Neural progenitor cell (in vitro differentiated cells): ENCODE measurements around the gene ABCA5. TPM values are rescaled to one million over a fixed set of nuclear protein-coding genes. Genes with fewer than 3 reads are reported as not detected.

Experiments used
- DNase-seq: peaks from one replicate; pipeline ENCODE4 v3.0.0-alpha.2; 2016; ENCODE audit warnings: low spot score
- H2AFZ ChIP-seq: fragments of 200-600 bp; sonication (generic); replicated peaks from 2 replicates; pipeline ENCODE4 v1.6.1; 2016; ENCODE audit warnings: antibody characterized with exemption
- H3F3A ChIP-seq: fragments of 200-600 bp; sonication (generic); 2 replicates; pipeline ENCODE4 v1.6.1; 2016; ENCODE audit warnings: antibody characterized with exemption, low read depth
- H3K27ac ChIP-seq: fragments of 200-600 bp; sonication (generic); 2 replicates; pipeline ENCODE4 v1.5.1; 2016; ENCODE audit warnings: mild to moderate bottlenecking
- H3K27me3 ChIP-seq: fragments of 200-600 bp; sonication (generic); 2 replicates; pipeline ENCODE4 v1.6.1; 2016; ENCODE audit warnings: mild to moderate bottlenecking, moderate library complexity
- H3K36me3 ChIP-seq: fragments of 200-600 bp; sonication (generic); 2 replicates; pipeline ENCODE4 v1.5.1; 2016
- H3K4me1 ChIP-seq: fragments of 200-600 bp; sonication (generic); 2 replicates; pipeline ENCODE4 v1.6.1; 2016; ENCODE audit warnings: mixed run types
- H3K4me2 ChIP-seq: fragments of 200-600 bp; sonication (generic); 2 replicates; pipeline ENCODE4 v1.6.1; 2016
- H3K4me3 ChIP-seq: fragments of 200-600 bp; sonication (generic); 2 replicates; pipeline ENCODE4 v1.5.1; 2016
- H3K79me2 ChIP-seq: fragments of 200-600 bp; sonication (generic); 2 replicates; pipeline ENCODE4 v1.6.1; 2016; ENCODE audit warnings: low read depth
- H3K9ac ChIP-seq: fragments of 200-600 bp; sonication (generic); 2 replicates; pipeline ENCODE4 v1.6.1; 2016
- H3K9me3 ChIP-seq: fragments of 200-600 bp; sonication (generic); 2 replicates; pipeline ENCODE4 v1.5.1; 2016; ENCODE audit warnings: low read depth
- H4K20me1 ChIP-seq: fragments of 200-600 bp; sonication (generic); 2 replicates; pipeline ENCODE4 v1.6.1; 2016; ENCODE audit warnings: low read depth
- H3K27ac Mint-ChIP-seq: 3 replicates; pipeline ENCODE4 v1.8.0; 2021; ENCODE audit warnings: mixed read lengths
- H3K27me3 Mint-ChIP-seq: 2 replicates; pipeline ENCODE4 v1.8.0; 2022; ENCODE audit warnings: low read depth, mild to moderate bottlenecking, inconsistent platforms, moderate library complexity, mixed read lengths; ENCODE audit not compliant: insufficient read depth
- H3K36me3 Mint-ChIP-seq: 3 replicates; pipeline ENCODE4 v1.8.0; 2021; ENCODE audit warnings: mixed read lengths
- H3K4me1 Mint-ChIP-seq: 3 replicates; pipeline ENCODE4 v1.8.0; 2021; ENCODE audit warnings: mixed read lengths
- H3K4me3 Mint-ChIP-seq: 3 replicates; pipeline ENCODE4 v1.8.0; 2021; ENCODE audit warnings: mild to moderate bottlenecking, moderate library complexity, mixed read lengths
- H3K9me3 Mint-ChIP-seq: 3 replicates; pipeline ENCODE4 v1.8.0; 2020; ENCODE audit warnings: mixed read lengths
- EZH2 ChIP-seq: fragments of 200-600 bp; sonication (generic); IDR thresholded peaks from 2 replicates; pipeline ENCODE4 v1.6.1; 2017; ENCODE audit warnings: antibody characterized with exemption, mild to moderate bottlenecking, moderate library complexity
- EZH2phosphoT487 ChIP-seq: fragments of 200-600 bp; sonication (generic); IDR thresholded peaks from 2 replicates; pipeline ENCODE4 v1.6.1; 2017; ENCODE audit warnings: antibody characterized with exemption
- total RNA-seq: library from RNA; depleted of rRNA; stranded (reverse); fragments of >200 nt; gene quantifications from 2 replicates; pipeline ENCODE4 v1.2.3, GENCODE V29; 2015; ENCODE audit warnings: low replicate concordance
- TF ChIP-seq, protein P1 (sequence below): fragments of 200-600 bp; sonication (generic); IDR thresholded peaks from 2 replicates; pipeline ENCODE4 v1.5.1; 2017; ENCODE audit warnings: antibody characterized with exemption, mild to moderate bottlenecking

The ABCA5 gene
- total RNA-seq, 1 donor from 2014 or later = 35.1 TPM

GRCh38 chr17:69228018-69228417 lies 98.9 kb downstream of the ABCA5 start:
- Histone ChIP-seq H3K27ac (no peak overlapping the region), H3K9ac (no peak overlapping the region), H3K4me2 (no peak overlapping the region), H3K4me1 (no peaks in the 10 kb centered on the region), H3K36me3 (no peaks in the 10 kb centered on the region), H3K79me2 (no peaks in the 10 kb centered on the region), H4K20me1 (no peaks in the 10 kb centered on the region), H3K27me3 (no peaks in the 10 kb centered on the region), H2AFZ (no peak overlapping the region), H3K4me3 (no peak overlapping the region), H3K9me3 (no peaks in the 10 kb centered on the region), H3F3A (no peaks in the 10 kb centered on the region)
- no peak overlapping the region for H3K27ac Mint-ChIP-seq
- H3K4me3 Mint-ChIP-seq = no peak overlapping the region
- H3K36me3 Mint-ChIP-seq = no peaks in the 10 kb centered on the region
- H3K27me3 Mint-ChIP-seq = no peaks in the 10 kb centered on the region
- H3K4me1 Mint-ChIP-seq = no peaks in the 10 kb centered on the region
- no peak for DNase-seq
- TF ChIP-seq EZH2phosphoT487 (no peak), EZH2 (no peak)
- TF ChIP-seq, protein P1, sequence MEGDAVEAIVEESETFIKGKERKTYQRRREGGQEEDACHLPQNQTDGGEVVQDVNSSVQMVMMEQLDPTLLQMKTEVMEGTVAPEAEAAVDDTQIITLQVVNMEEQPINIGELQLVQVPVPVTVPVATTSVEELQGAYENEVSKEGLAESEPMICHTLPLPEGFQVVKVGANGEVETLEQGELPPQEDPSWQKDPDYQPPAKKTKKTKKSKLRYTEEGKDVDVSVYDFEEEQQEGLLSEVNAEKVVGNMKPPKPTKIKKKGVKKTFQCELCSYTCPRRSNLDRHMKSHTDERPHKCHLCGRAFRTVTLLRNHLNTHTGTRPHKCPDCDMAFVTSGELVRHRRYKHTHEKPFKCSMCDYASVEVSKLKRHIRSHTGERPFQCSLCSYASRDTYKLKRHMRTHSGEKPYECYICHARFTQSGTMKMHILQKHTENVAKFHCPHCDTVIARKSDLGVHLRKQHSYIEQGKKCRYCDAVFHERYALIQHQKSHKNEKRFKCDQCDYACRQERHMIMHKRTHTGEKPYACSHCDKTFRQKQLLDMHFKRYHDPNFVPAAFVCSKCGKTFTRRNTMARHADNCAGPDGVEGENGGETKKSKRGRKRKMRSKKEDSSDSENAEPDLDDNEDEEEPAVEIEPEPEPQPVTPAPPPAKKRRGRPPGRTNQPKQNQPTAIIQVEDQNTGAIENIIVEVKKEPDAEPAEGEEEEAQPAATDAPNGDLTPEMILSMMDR = no peak
- peaks cover 5% of the 10 kb centered on the region for H3K9me3 Mint-ChIP-seq

GRCh38 chr17:69227541-69227940 lies 99.4 kb downstream of the ABCA5 start:
- H3K36me3 Mint-ChIP-seq = no peaks in the 10 kb centered on the region
- H3K27ac ChIP-seq = no peak overlapping the region
- no peak overlapping the region for H3K4me3 Mint-ChIP-seq
- H3K27me3 ChIP-seq = no peaks in the 10 kb centered on the region
- TF ChIP-seq, protein P1 = no peak
- no peak for TF ChIP-seq EZH2phosphoT487
- H3K27me3 Mint-ChIP-seq = no peaks in the 10 kb centered on the region
- no peaks in the 10 kb centered on the region for H3K4me1 ChIP-seq
- H3K79me2 ChIP-seq = no peaks in the 10 kb centered on the region
- no peak for DNase-seq
- no peaks in the 10 kb centered on the region for H4K20me1 ChIP-seq
- no peak overlapping the region for H3K4me3 ChIP-seq
- H3F3A ChIP-seq = no peaks in the 10 kb centered on the region
- no peaks in the 10 kb centered on the region for H3K36me3 ChIP-seq
- H3K4me2 ChIP-seq = no peak overlapping the region
- peaks cover 3% of the 10 kb centered on the region for H3K9me3 Mint-ChIP-seq
- no peaks in the 10 kb centered on the region for H3K9me3 ChIP-seq
- H3K4me1 Mint-ChIP-seq = no peaks in the 10 kb centered on the region
- no peak overlapping the region for H3K27ac Mint-ChIP-seq
- no peak overlapping the region for H3K9ac ChIP-seq
- H2AFZ ChIP-seq = no peak overlapping the region

DNA sequence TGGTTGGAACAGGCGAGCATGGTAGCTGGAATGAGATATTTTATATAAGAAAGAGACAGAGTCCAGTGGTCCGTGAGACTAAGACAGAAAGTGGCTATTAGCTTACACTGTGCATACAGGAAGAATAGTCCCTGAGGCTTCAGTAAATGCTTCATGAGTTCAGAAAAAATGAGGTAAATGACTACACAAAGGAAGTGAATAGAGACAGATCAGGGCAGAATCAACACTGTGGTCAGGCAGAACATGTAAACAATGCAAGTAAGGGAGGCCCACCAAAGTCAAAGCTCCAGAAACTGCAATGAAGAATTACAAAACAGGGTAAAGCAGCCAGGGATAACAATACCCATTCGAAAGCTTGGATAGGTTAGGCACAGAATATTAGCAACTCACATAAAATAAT lies 103.1 kb downstream of the ABCA5 start:
- no peaks in the 10 kb centered on the region for H3K27me3 Mint-ChIP-seq
- Histone ChIP-seq H3K36me3 (no peaks in the 10 kb centered on the region), H3K9me3 (no peaks in the 10 kb centered on the region), H3F3A (no peaks in the 10 kb centered on the region), H3K4me3 (no peak overlapping the region), H3K79me2 (no peaks in the 10 kb centered on the region), H3K27ac (no peak overlapping the region), H4K20me1 (no peaks in the 10 kb centered on the region), H2AFZ (no peak overlapping the region), H3K9ac (no peak overlapping the region), H3K4me2 (no peak overlapping the region), H3K4me1 (no peaks in the 10 kb centered on the region), H3K27me3 (no peaks in the 10 kb centered on the region)
- TF ChIP-seq, protein P1 = no peak
- TF ChIP-seq EZH2phosphoT487 = no peak
- TF ChIP-seq EZH2 = no peak
- no peak overlapping the region for H3K27ac Mint-ChIP-seq
- H3K4me1 Mint-ChIP-seq = no peaks in the 10 kb centered on the region
- no peak overlapping the region for H3K4me3 Mint-ChIP-seq
- DNase-seq = no peak
- H3K9me3 Mint-ChIP-seq = no peaks in the 10 kb centered on the region
- no peaks in the 10 kb centered on the region for H3K36me3 Mint-ChIP-seq
